GM23338 (cell line): ENCODE measurements around the gene PSEN2. TPM values are rescaled to one million over a fixed set of nuclear protein-coding genes. Genes with fewer than 3 reads are reported as not detected.

Source experiments
- ATAC-seq: fragments of 200-7000 bp; cut with Tn5 transposase; 3 replicates; pipeline ENCODE4 v1.9.1; 2020
- DNase-seq: peaks from one replicate; pipeline ENCODE4 v3.0.0-alpha.2; 2015; ENCODE audit warnings: low spot score
- H2AFZ ChIP-seq: fragments of 200-600 bp; sonication (generic); 2 replicates; pipeline ENCODE4 v1.8.0; 2016; ENCODE audit warnings: antibody characterized with exemption, mild to moderate bottlenecking, moderate library complexity
- H3F3A ChIP-seq: fragments of 200-600 bp; sonication (generic); replicated peaks from 2 replicates; pipeline ENCODE4 v1.8.0; 2017; ENCODE audit warnings: antibody characterized with exemption, mixed run types, low read depth
- H3K27ac ChIP-seq: fragments of 200-600 bp; sonication (generic); 2 replicates; pipeline ENCODE4 v1.6.1; 2016; ENCODE audit warnings: low read depth
- H3K27me3 ChIP-seq: fragments of 200-600 bp; sonication (generic); 2 replicates; pipeline ENCODE4 v1.8.0; 2016; ENCODE audit warnings: mild to moderate bottlenecking, mixed run types, moderate library complexity; ENCODE audit not compliant: insufficient read depth
- H3K36me3 ChIP-seq: fragments of 200-600 bp; sonication (generic); 2 replicates; pipeline ENCODE4 v1.8.0; 2016; ENCODE audit warnings: mild to moderate bottlenecking; ENCODE audit not compliant: insufficient read depth
- H3K4me1 ChIP-seq: fragments of 200-600 bp; sonication (generic); 2 replicates; pipeline ENCODE4 v1.8.0; 2016; ENCODE audit warnings: mild to moderate bottlenecking, moderate library complexity; ENCODE audit not compliant: insufficient read depth
- H3K4me2 ChIP-seq: fragments of 200-600 bp; sonication (generic); 2 replicates; pipeline ENCODE4 v1.7.1; 2017; ENCODE audit warnings: mixed run types
- H3K4me3 ChIP-seq: fragments of 200-600 bp; sonication (generic); 2 replicates; pipeline ENCODE4 v1.6.1; 2016; ENCODE audit warnings: mixed run types
- H3K79me2 ChIP-seq: fragments of 200-600 bp; sonication (generic); replicated peaks from 2 replicates; pipeline ENCODE4 v1.8.0; 2017; ENCODE audit warnings: mild to moderate bottlenecking; ENCODE audit not compliant: insufficient read depth
- H3K9me2 ChIP-seq: fragments of 200-600 bp; sonication (generic); 2 replicates; pipeline ENCODE4 v1.8.0; 2017; ENCODE audit not compliant: insufficient read depth
- H4K20me1 ChIP-seq: fragments of 200-600 bp; sonication (generic); replicated peaks from 2 replicates; pipeline ENCODE4 v1.8.0; 2017; ENCODE audit warnings: mild to moderate bottlenecking; ENCODE audit not compliant: insufficient read depth
- H3K27ac Mint-ChIP-seq: 2 replicates; pipeline ENCODE4 v1.8.0; 2020; ENCODE audit warnings: inconsistent platforms, mild to moderate bottlenecking, moderate library complexity, mixed read lengths
- H3K27me3 Mint-ChIP-seq: 3 replicates; pipeline ENCODE4 v1.8.0; 2022; ENCODE audit warnings: low read depth, mild to moderate bottlenecking, moderate library complexity, mixed read lengths, inconsistent platforms; ENCODE audit not compliant: insufficient read depth, poor library complexity
- H3K36me3 Mint-ChIP-seq: 3 replicates; pipeline ENCODE4 v1.8.0; 2021; ENCODE audit warnings: low read depth, mild to moderate bottlenecking, inconsistent platforms, moderate library complexity, mixed read lengths
- H3K4me1 Mint-ChIP-seq: 3 replicates; pipeline ENCODE4 v1.8.0; 2020; ENCODE audit warnings: mild to moderate bottlenecking, inconsistent platforms, mixed read lengths
- H3K4me3 Mint-ChIP-seq: 3 replicates; pipeline ENCODE4 v1.8.0; 2021; ENCODE audit warnings: moderate library complexity, mild to moderate bottlenecking, inconsistent platforms, mixed read lengths
- H3K9me3 Mint-ChIP-seq: 3 replicates; pipeline ENCODE4 v1.8.0; 2020; ENCODE audit warnings: moderate library complexity, mild to moderate bottlenecking, inconsistent platforms, mixed read lengths
- CREB1 ChIP-seq: fragments of 250-450 bp; sonication (Bioruptor Pico); IDR thresholded peaks from 2 replicates; pipeline ENCODE4 v1.5.0; 2020; ENCODE audit warnings: low read depth, mild to moderate bottlenecking, moderate library complexity
- CTCF ChIP-seq, 2 experiments: fragments of 200-600 bp in 1 of 2; sonication (generic) in 1 of 2; conservative IDR thresholded peaks; 2 replicates each; pipeline versions ENCODE4 v1.5.1 to v1.6.1; 2016 to 2017; ENCODE audit warnings: antibody characterized with exemption in 2 of 2, low read depth in 2 of 2, mild to moderate bottlenecking in 2 of 2, moderate library complexity in 1 of 2
- EZH2 ChIP-seq: fragments of 200-600 bp; sonication (generic); IDR thresholded peaks from one replicate; pipeline ENCODE4 v1.8.0; 2017; ENCODE audit warnings: antibody characterized with exemption, mild to moderate bottlenecking, low read depth; ENCODE audit not compliant: unreplicated experiment
- EZH2phosphoT487 ChIP-seq: fragments of 200-600 bp; sonication (generic); IDR thresholded peaks from one replicate; pipeline ENCODE4 v1.8.1; 2018; ENCODE audit warnings: antibody characterized with exemption; ENCODE audit not compliant: unreplicated experiment
- JUNB ChIP-seq: IDR thresholded peaks from one replicate; pipeline ENCODE4 v1.6.1; 2016; ENCODE audit warnings: antibody characterized with exemption; ENCODE audit not compliant: unreplicated experiment
- NANOG ChIP-seq: IDR thresholded peaks from 2 replicates; pipeline ENCODE4 v1.6.1; 2016; ENCODE audit warnings: antibody characterized with exemption, borderline replicate concordance
- POLR2AphosphoS5 ChIP-seq: IDR thresholded peaks from 2 replicates; pipeline ENCODE4 v1.6.1; 2016; ENCODE audit warnings: antibody characterized with exemption, low read depth
- STAT1 ChIP-seq: IDR thresholded peaks from one replicate; pipeline ENCODE4 v1.6.1; 2016; ENCODE audit warnings: antibody characterized with exemption; ENCODE audit not compliant: unreplicated experiment
- ZNF114 ChIP-seq: fragments of 250-450 bp; sonication (Bioruptor Pico); IDR thresholded peaks from 2 replicates; pipeline ENCODE4 v1.5.0; 2020; ENCODE audit warnings: mild to moderate bottlenecking, moderate library complexity
- ZNF331 ChIP-seq: fragments of 250-450 bp; sonication (Bioruptor Pico); IDR thresholded peaks from 2 replicates; pipeline ENCODE4 v1.5.0; 2020; ENCODE audit warnings: low read depth, mild to moderate bottlenecking, moderate library complexity
- polyA plus RNA-seq: library from polyadenylated mRNA; unstranded; fragments of >200 nt; fragmentation: Nextera tagmentation; extraction: Ambion mirVana; gene quantifications from 2 replicates; pipeline ENCODE4 v1.2.1, GENCODE V29; 2016
- total RNA-seq: library from RNA; depleted of rRNA; stranded (reverse); fragments of >200 nt; shearing (Covaris generic); gene quantifications from 2 replicates; pipeline ENCODE4 v1.2.3, GENCODE V29; 2014
- TF ChIP-seq, protein P1 (sequence below): fragments of 250-450 bp; sonication (Bioruptor Pico); IDR thresholded peaks from 2 replicates; pipeline ENCODE4 v1.5.0; 2020; ENCODE audit warnings: mild to moderate bottlenecking, moderate library complexity
- TF ChIP-seq, protein P2 (sequence below): IDR thresholded peaks from 2 replicates; pipeline ENCODE4 v1.6.1; 2016; ENCODE audit warnings: antibody characterized with exemption
- TF ChIP-seq, protein P3 (sequence below): IDR thresholded peaks from one replicate; pipeline ENCODE4 v1.6.1; 2018; ENCODE audit warnings: antibody characterized with exemption; ENCODE audit not compliant: unreplicated experiment

The PSEN2 gene
- total and polyA plus RNA-seq, 2 experiments from 2014 or later = 10.0 to 22.1 TPM

DNA sequence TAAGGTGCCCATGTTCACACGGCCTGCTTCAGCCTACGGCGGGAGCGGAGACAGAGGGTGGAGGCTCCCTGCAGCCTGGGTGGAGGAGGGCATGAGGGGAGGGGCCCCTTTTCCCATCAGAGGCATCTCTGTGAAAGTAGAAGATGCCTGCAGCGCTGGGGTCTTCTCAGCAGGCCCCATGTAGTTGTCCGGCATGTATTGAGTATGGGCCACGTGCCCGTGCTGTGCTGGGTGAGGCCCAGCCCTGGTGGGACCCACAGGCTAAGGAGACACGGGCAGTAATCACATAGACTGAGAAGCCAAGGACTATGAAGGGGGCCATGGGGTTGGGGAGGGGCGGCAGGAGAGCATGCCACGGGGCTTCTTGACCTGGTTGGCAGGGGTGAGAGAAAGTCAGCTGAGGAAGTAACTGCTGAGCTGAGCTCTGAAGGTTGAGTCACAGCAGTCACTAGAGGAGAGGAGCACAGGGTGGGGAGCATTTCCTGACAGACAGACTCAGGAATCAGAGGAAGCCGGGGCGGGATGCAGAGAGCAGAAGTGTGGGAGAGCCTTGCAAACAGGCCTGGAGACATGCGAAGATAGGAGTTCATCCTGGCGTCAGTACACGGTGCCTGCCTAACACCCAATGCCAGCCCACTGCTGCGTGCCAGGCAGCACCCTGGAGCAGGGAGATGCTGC is 21.6 kb downstream of the PSEN2 start:
- H3K4me1 ChIP-seq = no peaks in the 10 kb centered on the region
- H3K9me2 ChIP-seq = no peaks in the 10 kb centered on the region
- H3K27ac ChIP-seq = no peak overlapping the region
- no peak overlapping the region for H3K4me2 ChIP-seq
- DNase-seq (no peak), ATAC-seq (no peak)
- H3K4me3 Mint-ChIP-seq = no peak overlapping the region
- no peaks in the 10 kb centered on the region for H3K4me1 Mint-ChIP-seq
- H3K27me3 Mint-ChIP-seq = peaks cover 6% of the 10 kb centered on the region
- no peaks in the 10 kb centered on the region for H3K36me3 ChIP-seq
- no peaks in the 10 kb centered on the region for H3K79me2 ChIP-seq
- no peak overlapping the region for H2AFZ ChIP-seq
- H3K4me3 ChIP-seq = no peak overlapping the region
- H4K20me1 ChIP-seq = no peaks in the 10 kb centered on the region; the same call in 1 of the 2 replicates
- TF ChIP-seq, protein P1, sequence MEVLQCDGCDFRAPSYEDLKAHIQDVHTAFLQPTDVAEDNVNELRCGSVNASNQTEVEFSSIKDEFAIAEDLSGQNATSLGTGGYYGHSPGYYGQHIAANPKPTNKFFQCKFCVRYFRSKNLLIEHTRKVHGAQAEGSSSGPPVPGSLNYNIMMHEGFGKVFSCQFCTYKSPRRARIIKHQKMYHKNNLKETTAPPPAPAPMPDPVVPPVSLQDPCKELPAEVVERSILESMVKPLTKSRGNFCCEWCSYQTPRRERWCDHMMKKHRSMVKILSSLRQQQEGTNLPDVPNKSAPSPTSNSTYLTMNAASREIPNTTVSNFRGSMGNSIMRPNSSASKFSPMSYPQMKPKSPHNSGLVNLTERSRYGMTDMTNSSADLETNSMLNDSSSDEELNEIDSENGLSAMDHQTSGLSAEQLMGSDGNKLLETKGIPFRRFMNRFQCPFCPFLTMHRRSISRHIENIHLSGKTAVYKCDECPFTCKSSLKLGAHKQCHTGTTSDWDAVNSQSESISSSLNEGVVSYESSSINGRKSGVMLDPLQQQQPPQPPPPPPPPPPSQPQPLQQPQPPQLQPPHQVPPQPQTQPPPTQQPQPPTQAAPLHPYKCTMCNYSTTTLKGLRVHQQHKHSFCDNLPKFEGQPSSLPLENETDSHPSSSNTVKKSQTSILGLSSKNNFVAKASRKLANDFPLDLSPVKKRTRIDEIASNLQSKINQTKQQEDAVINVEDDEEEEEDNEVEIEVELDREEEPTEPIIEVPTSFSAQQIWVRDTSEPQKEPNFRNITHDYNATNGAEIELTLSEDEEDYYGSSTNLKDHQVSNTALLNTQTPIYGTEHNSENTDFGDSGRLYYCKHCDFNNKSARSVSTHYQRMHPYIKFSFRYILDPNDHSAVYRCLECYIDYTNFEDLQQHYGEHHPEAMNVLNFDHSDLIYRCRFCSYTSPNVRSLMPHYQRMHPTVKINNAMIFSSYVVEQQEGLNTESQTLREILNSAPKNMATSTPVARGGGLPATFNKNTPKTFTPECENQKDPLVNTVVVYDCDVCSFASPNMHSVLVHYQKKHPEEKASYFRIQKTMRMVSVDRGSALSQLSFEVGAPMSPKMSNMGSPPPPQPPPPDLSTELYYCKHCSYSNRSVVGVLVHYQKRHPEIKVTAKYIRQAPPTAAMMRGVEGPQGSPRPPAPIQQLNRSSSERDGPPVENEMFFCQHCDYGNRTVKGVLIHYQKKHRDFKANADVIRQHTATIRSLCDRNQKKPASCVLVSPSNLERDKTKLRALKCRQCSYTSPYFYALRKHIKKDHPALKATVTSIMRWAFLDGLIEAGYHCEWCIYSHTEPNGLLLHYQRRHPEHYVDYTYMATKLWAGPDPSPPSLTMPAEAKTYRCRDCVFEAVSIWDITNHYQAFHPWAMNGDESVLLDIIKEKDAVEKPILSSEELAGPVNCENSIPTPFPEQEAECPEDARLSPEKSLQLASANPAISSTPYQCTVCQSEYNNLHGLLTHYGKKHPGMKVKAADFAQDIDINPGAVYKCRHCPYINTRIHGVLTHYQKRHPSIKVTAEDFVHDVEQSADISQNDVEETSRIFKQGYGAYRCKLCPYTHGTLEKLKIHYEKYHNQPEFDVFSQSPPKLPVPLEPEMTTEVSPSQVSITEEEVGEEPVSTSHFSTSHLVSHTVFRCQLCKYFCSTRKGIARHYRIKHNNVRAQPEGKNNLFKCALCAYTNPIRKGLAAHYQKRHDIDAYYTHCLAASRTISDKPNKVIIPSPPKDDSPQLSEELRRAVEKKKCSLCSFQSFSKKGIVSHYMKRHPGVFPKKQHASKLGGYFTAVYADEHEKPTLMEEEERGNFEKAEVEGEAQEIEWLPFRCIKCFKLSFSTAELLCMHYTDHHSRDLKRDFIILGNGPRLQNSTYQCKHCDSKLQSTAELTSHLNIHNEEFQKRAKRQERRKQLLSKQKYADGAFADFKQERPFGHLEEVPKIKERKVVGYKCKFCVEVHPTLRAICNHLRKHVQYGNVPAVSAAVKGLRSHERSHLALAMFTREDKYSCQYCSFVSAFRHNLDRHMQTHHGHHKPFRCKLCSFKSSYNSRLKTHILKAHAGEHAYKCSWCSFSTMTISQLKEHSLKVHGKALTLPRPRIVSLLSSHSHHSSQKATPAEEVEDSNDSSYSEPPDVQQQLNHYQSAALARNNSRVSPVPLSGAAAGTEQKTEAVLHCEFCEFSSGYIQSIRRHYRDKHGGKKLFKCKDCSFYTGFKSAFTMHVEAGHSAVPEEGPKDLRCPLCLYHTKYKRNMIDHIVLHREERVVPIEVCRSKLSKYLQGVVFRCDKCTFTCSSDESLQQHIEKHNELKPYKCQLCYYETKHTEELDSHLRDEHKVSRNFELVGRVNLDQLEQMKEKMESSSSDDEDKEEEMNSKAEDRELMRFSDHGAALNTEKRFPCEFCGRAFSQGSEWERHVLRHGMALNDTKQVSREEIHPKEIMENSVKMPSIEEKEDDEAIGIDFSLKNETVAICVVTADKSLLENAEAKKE = no peak
- TF ChIP-seq CTCF (conservative IDR thresholded peaks at IDR 0.05; ENCODE audit: low read depth in 2 of 2) = no peak
- TF ChIP-seq NANOG = no peak
- TF ChIP-seq ZNF331 (CRISPR knock-in tag) = no peak
- TF ChIP-seq ZNF114 = no peak
- TF ChIP-seq STAT1 = no peak
- TF ChIP-seq, protein P2, sequence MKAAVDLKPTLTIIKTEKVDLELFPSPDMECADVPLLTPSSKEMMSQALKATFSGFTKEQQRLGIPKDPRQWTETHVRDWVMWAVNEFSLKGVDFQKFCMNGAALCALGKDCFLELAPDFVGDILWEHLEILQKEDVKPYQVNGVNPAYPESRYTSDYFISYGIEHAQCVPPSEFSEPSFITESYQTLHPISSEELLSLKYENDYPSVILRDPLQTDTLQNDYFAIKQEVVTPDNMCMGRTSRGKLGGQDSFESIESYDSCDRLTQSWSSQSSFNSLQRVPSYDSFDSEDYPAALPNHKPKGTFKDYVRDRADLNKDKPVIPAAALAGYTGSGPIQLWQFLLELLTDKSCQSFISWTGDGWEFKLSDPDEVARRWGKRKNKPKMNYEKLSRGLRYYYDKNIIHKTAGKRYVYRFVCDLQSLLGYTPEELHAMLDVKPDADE = no peak
- TF ChIP-seq JUNB = no peak
- TF ChIP-seq, protein P3, sequence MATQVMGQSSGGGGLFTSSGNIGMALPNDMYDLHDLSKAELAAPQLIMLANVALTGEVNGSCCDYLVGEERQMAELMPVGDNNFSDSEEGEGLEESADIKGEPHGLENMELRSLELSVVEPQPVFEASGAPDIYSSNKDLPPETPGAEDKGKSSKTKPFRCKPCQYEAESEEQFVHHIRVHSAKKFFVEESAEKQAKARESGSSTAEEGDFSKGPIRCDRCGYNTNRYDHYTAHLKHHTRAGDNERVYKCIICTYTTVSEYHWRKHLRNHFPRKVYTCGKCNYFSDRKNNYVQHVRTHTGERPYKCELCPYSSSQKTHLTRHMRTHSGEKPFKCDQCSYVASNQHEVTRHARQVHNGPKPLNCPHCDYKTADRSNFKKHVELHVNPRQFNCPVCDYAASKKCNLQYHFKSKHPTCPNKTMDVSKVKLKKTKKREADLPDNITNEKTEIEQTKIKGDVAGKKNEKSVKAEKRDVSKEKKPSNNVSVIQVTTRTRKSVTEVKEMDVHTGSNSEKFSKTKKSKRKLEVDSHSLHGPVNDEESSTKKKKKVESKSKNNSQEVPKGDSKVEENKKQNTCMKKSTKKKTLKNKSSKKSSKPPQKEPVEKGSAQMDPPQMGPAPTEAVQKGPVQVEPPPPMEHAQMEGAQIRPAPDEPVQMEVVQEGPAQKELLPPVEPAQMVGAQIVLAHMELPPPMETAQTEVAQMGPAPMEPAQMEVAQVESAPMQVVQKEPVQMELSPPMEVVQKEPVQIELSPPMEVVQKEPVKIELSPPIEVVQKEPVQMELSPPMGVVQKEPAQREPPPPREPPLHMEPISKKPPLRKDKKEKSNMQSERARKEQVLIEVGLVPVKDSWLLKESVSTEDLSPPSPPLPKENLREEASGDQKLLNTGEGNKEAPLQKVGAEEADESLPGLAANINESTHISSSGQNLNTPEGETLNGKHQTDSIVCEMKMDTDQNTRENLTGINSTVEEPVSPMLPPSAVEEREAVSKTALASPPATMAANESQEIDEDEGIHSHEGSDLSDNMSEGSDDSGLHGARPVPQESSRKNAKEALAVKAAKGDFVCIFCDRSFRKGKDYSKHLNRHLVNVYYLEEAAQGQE = no peak
- no peak for TF ChIP-seq CREB1
- no peak for TF ChIP-seq POLR2AphosphoS5
- no peak for TF ChIP-seq EZH2phosphoT487
- TF ChIP-seq EZH2 = no peak
- H3K27me3 ChIP-seq = no peaks in the 10 kb centered on the region
- H3K27ac Mint-ChIP-seq = no peak overlapping the region
- H3K36me3 Mint-ChIP-seq = peaks cover 28% of the 10 kb centered on the region
- no peaks in the 10 kb centered on the region for H3K9me3 Mint-ChIP-seq
- H3F3A ChIP-seq = no peaks in the 10 kb centered on the region
